H1 (cell line): Measurements from ENCODE around the gene PEX6. TPM values are rescaled to one million over a fixed set of nuclear protein-coding genes. Genes with fewer than 3 reads are reported as not detected.

Experiments
- CTCF ChIA-PET: fragments of 300-600 bp; sonication (Branson Sonifier 250); formaldehyde crosslinking; loops from one replicate; lab custom pipeline; 2021; ENCODE audit not compliant: partially characterized antibody; lab: Charles Lee
- POLR2A ChIA-PET: fragments of 300-600 bp; sonication (Branson Sonifier 250); formaldehyde crosslinking; loops from one replicate; lab custom pipeline; 2021; ENCODE audit warnings: inconsistent platforms; ENCODE audit not compliant: partially characterized antibody; lab: Charles Lee
- DNase-seq, 2 experiments: peaks; one replicate each; pipeline versions ENCODE4 v3.0.0 to v3.0.0-alpha.2; 2010 to 2022; ENCODE audit warnings: low spot score in 2 of 2, low read depth in 1 of 2, mixed read lengths in 1 of 2
- FAIRE-seq: peaks from 2 replicates; lab custom pipeline; 2011; peaks lifted over from hg19 to GRCh38; lab: Jason Lieb, UNC
- H2AFZ ChIP-seq: 2 replicates; pipeline ENCODE4 v1.8.1; 2012; ENCODE audit warnings: low read length, inconsistent platforms
- H2AK5ac ChIP-seq: 2 replicates; pipeline ENCODE4 v1.6.1; 2013; ENCODE audit warnings: low read depth, low read length
- H2BK120ac ChIP-seq: replicated peaks from 2 replicates; pipeline ENCODE3; 2013; ENCODE audit warnings: low read depth, low read length, inconsistent platforms
- H2BK12ac ChIP-seq: 2 replicates; pipeline ENCODE4 v1.6.1; 2013; ENCODE audit warnings: low read depth, low read length
- H2BK15ac ChIP-seq: 2 replicates; pipeline ENCODE4 v1.6.1; 2013; ENCODE audit warnings: low read length
- H2BK20ac ChIP-seq: 2 replicates; pipeline ENCODE4 v1.6.1; 2013; ENCODE audit warnings: low read length
- H2BK5ac ChIP-seq: 2 replicates; pipeline ENCODE4 v1.6.1; 2013; ENCODE audit warnings: low read depth, low read length
- H3K14ac ChIP-seq: 2 replicates; pipeline ENCODE4 v1.6.1; 2013; ENCODE audit warnings: inconsistent platforms; ENCODE audit not compliant: insufficient read length
- H3K18ac ChIP-seq: 2 replicates; pipeline ENCODE4 v1.6.1; 2013; ENCODE audit warnings: low read length; ENCODE audit errors: extremely low read depth
- H3K23ac ChIP-seq: 2 replicates; pipeline ENCODE4 v1.6.1; 2013; ENCODE audit warnings: inconsistent platforms; ENCODE audit not compliant: insufficient read length
- H3K23me2 ChIP-seq: 2 replicates; pipeline ENCODE4 v1.6.1; 2013; ENCODE audit warnings: low read depth, low read length
- H3K27ac ChIP-seq: 2 replicates; pipeline ENCODE4 v1.6.1; 2011; ENCODE audit warnings: low read depth, low read length, inconsistent platforms
- H3K27me3 ChIP-seq, 4 experiments: replicated peaks in 1 of 4; 1 replicate in 1 of 4; 2 replicates in 3 of 4; pipeline versions ENCODE4 v1.6.1 to v1.8.1; 2011 to 2013; ENCODE audit warnings: low read length in 3 of 4, mild to moderate bottlenecking in 3 of 4, inconsistent platforms in 2 of 4, mixed read lengths in 2 of 4, moderate library complexity in 1 of 4; ENCODE audit not compliant: control insufficient read depth in 3 of 4, insufficient read depth in 3 of 4; ENCODE audit errors: extremely low read depth in 1 of 4
- H3K36me3 ChIP-seq, 4 experiments: 2 replicates each; pipeline versions ENCODE4 v1.6.1 to v1.8.1; 2011 to 2013; ENCODE audit warnings: mild to moderate bottlenecking in 4 of 4, low read length in 3 of 4, moderate library complexity in 2 of 4, control low read depth in 1 of 4, inconsistent platforms in 1 of 4; ENCODE audit not compliant: insufficient read depth in 4 of 4, control insufficient read depth in 2 of 4
- H3K4ac ChIP-seq: replicated peaks from 2 replicates; pipeline ENCODE3; 2013; ENCODE audit warnings: low read length, low read depth, mixed read lengths, inconsistent platforms; ENCODE audit not compliant: insufficient read length
- H3K4me1 ChIP-seq, 4 experiments: replicated peaks in 1 of 4; 1 replicate in 1 of 4; 2 replicates in 3 of 4; pipeline versions ENCODE4 v1.6.1 to v1.8.1; 2011 to 2013; ENCODE audit warnings: low read length in 3 of 4, inconsistent platforms in 2 of 4, mixed read lengths in 1 of 4; ENCODE audit not compliant: insufficient read depth in 4 of 4, control insufficient read depth in 3 of 4
- H3K4me2 ChIP-seq, 2 experiments: 2 replicates each; pipeline versions ENCODE4 v1.6.1 to v1.8.1; 2011 to 2013; ENCODE audit warnings: low read depth in 2 of 2, low read length in 2 of 2, control low read depth in 1 of 2, inconsistent platforms in 1 of 2, mild to moderate bottlenecking in 1 of 2; ENCODE audit not compliant: insufficient read depth in 1 of 2
- H3K4me3 ChIP-seq, 4 experiments: fragments of 200-600, 300-600 bp in 1 of 4; sonication (generic), shearing (Covaris generic), sonication (Bioruptor Twin) in 1 of 4; 2 replicates each; pipeline versions ENCODE4 v1.5.1 to v1.8.1; 2011 to 2016; ENCODE audit warnings: low read length in 4 of 4, low read depth in 3 of 4, control low read depth in 2 of 4, inconsistent platforms in 2 of 4, mild to moderate bottlenecking in 2 of 4, mixed read lengths in 1 of 4, moderate library complexity in 1 of 4; ENCODE audit not compliant: insufficient read depth in 2 of 4; ENCODE audit errors: extremely low read depth in 1 of 4
- H3K56ac ChIP-seq: replicated peaks from 2 replicates; pipeline ENCODE3; 2013; ENCODE audit warnings: low read depth, mild to moderate bottlenecking, mixed read lengths, low read length, inconsistent platforms; ENCODE audit not compliant: insufficient read length
- H3K79me1 ChIP-seq: 2 replicates; pipeline ENCODE4 v1.6.1; 2013; ENCODE audit warnings: low read depth, low read length, control low read depth
- H3K79me2 ChIP-seq, 2 experiments: 2 replicates each; pipeline versions ENCODE4 v1.6.1 to v1.8.1; 2012 to 2013; ENCODE audit warnings: low read length in 2 of 2, mild to moderate bottlenecking in 2 of 2, inconsistent platforms in 1 of 2; ENCODE audit not compliant: insufficient read depth in 2 of 2, control insufficient read depth in 1 of 2
- H3K9ac ChIP-seq, 4 experiments: replicated peaks in 1 of 4; 1 replicate in 1 of 4; 2 replicates in 3 of 4; pipeline versions ENCODE4 v1.6.1 to v1.8.1; 2011 to 2013; ENCODE audit warnings: low read depth in 3 of 4, low read length in 3 of 4, control low read depth in 2 of 4, mild to moderate bottlenecking in 2 of 4, moderate library complexity in 2 of 4, inconsistent platforms in 1 of 4; ENCODE audit errors: extremely low read depth in 1 of 4
- H3K9me3 ChIP-seq, 2 experiments: 2 replicates each; pipeline versions ENCODE4 v1.6.1 to v1.8.1; 2012 to 2013; ENCODE audit warnings: mild to moderate bottlenecking in 2 of 2, moderate library complexity in 2 of 2, control low read depth in 1 of 2, inconsistent platforms in 1 of 2, low read depth in 1 of 2, low read length in 1 of 2, mixed read lengths in 1 of 2; ENCODE audit not compliant: insufficient read depth in 2 of 2
- H4K20me1 ChIP-seq, 2 experiments: replicated peaks in 1 of 2; 2 replicates each; pipeline versions ENCODE3 to v1.8.1; 2011 to 2013; ENCODE audit warnings: inconsistent platforms in 2 of 2, low read length in 2 of 2, mild to moderate bottlenecking in 1 of 2; ENCODE audit not compliant: insufficient read depth in 2 of 2, control insufficient read depth in 1 of 2
- H4K5ac ChIP-seq: 2 replicates; pipeline ENCODE4 v1.6.1; 2013; ENCODE audit warnings: low read length, low read depth, mixed read lengths, inconsistent platforms; ENCODE audit not compliant: insufficient read length
- H4K8ac ChIP-seq: 2 replicates; pipeline ENCODE4 v1.8.0; 2013; ENCODE audit warnings: mild to moderate bottlenecking, moderate library complexity, low read length, inconsistent platforms; ENCODE audit not compliant: insufficient read depth; ENCODE audit errors: extremely low read depth
- H4K91ac ChIP-seq: replicated peaks from 2 replicates; pipeline ENCODE3; 2013; ENCODE audit warnings: low read length, mixed read lengths, inconsistent platforms; ENCODE audit not compliant: insufficient read length
- CHD1 ChIP-seq: IDR thresholded peaks from 2 replicates; pipeline ENCODE4 v1.6.1; 2012; ENCODE audit warnings: low read depth, low read length, improper control_type of control experiment
- CHD2 ChIP-seq: IDR thresholded peaks from 2 replicates; pipeline ENCODE4 v1.6.1; 2012; ENCODE audit warnings: low read length, improper control_type of control experiment
- MAX ChIP-seq: IDR thresholded peaks from 2 replicates; pipeline ENCODE4 v1.6.1; 2012; ENCODE audit warnings: inconsistent platforms
- NANOG ChIP-seq: IDR thresholded peaks from 2 replicates; pipeline ENCODE4 v1.6.1; 2011; ENCODE audit warnings: low read length, low read depth, mild to moderate bottlenecking, inconsistent platforms; ENCODE audit not compliant: insufficient read depth, poor library complexity, severe bottlenecking
- PHF8 ChIP-seq: fragments of 200-600 bp; sonication (generic); conservative IDR thresholded peaks from 2 replicates; pipeline ENCODE4 v1.7.1; 2012; ENCODE audit warnings: low read depth, mild to moderate bottlenecking, inconsistent platforms, low read length, moderate library complexity
- POLR2AphosphoS5 ChIP-seq: IDR thresholded peaks from 2 replicates; pipeline ENCODE4 v1.6.1; 2011; ENCODE audit warnings: low read depth, low read length
- RFX5 ChIP-seq: IDR thresholded peaks from 2 replicates; pipeline ENCODE4 v1.6.1; 2011; ENCODE audit warnings: low read depth, low read length, improper control_type of control experiment, borderline replicate concordance
- RXRA ChIP-seq: IDR thresholded peaks from 2 replicates; pipeline ENCODE4 v1.6.1; 2011; ENCODE audit warnings: low read depth, mild to moderate bottlenecking, low read length, moderate library complexity; ENCODE audit not compliant: insufficient read depth
- SP4 ChIP-seq: IDR thresholded peaks from 2 replicates; pipeline ENCODE4 v1.6.1; 2012; ENCODE audit warnings: low read length, inconsistent platforms
- SRF ChIP-seq: IDR thresholded peaks from 2 replicates; pipeline ENCODE4 v1.6.1; 2011; ENCODE audit warnings: mild to moderate bottlenecking, low read depth, low read length, moderate library complexity
- WGBS, 2 experiments: shearing (Covaris generic) in 1 of 2; methylation state at CpG; one replicate each; pipeline versions ENCODE4 v1.1.6 to v1.1.7; 2013 to 2015; ENCODE audit warnings: low lambda C conversion rate in 2 of 2, mixed read lengths in 2 of 2, inconsistent platforms in 1 of 2, low coverage in 1 of 2, missing lambda C conversion rate in 1 of 2; ENCODE audit not compliant: insufficient replicate concordance in 2 of 2, insufficient coverage in 1 of 2, insufficient read length in 1 of 2; ENCODE audit errors: extremely low coverage in 1 of 2, missing lambda C conversion rate in 1 of 2; 5-methylcytosine and 5-hydroxymethylcytosine counted together
- polyA plus RNA-seq, 7 experiments: library from polyadenylated mRNA; depleted of rRNA in 3 of 7; stranded (reverse) in 5 of 7; unstranded in 2 of 7; fragments of >200 nt in 5 of 7; fragments of 200-250 nt in 2 of 7; gene quantifications; 1 replicate in 5 of 7; 2 replicates in 1 of 7; 4 replicates in 1 of 7; pipeline versions ENCODE4 v1.2.1 to v1.2.3, GENCODE V29; 2011 to 2013; ENCODE audit warnings: missing spikeins in 2 of 7, mixed read lengths in 2 of 7
- total RNA-seq: library from RNA; stranded (reverse); fragmentation: NEBNext Ultra II Directional; extraction: Animal tissue kit (Norgen Biotek cat#: 25700); gene quantifications from 2 replicates; pipeline ENCODE4 v1.2.1, GENCODE V29; 2021

The PEX6 gene
- total and polyA plus RNA-seq, 2 of the 8 experiments (the other 6 are each of a cell fraction or from before 2014, with no cell fraction given) = 6.4 to 12.5 TPM

- TF ChIP-seq NANOG (no peak), RXRA (no peak), SRF (no peak), CHD2 (no peak), MAX (no peak), CHD1 (no peak), SP4 (no peak), PHF8 (no peak), POLR2AphosphoS5 (no peak), RFX5 (no peak)
- TF ChIP-seq, all 59 proteins: peak for 0
- peaks cover 0 to 5% of the 10 kb centered on the region in 2 experiments for H4K20me1 ChIP-seq
- no peak overlapping the region for H3K23ac ChIP-seq
- H4K8ac ChIP-seq = no peak overlapping the region
- no peaks in the 10 kb centered on the region for H3K27me3 ChIP-seq
- no peak overlapping the region for H3K4ac ChIP-seq
- no peaks in the 10 kb centered on the region for H3K9me3 ChIP-seq
- no peak overlapping the region for H3K4me3 ChIP-seq
- H3K27ac ChIP-seq = no peak overlapping the region
- no peak for DNase-seq
- H2BK12ac ChIP-seq = no peak overlapping the region
- H2AK5ac ChIP-seq = no peak overlapping the region
- WGBS, 2 experiments = 96% methylated on average over 7 of the region's 7 CpGs; no CpG with 5 or more reads in 1 of the 2 experiments
- H2BK15ac ChIP-seq = no peak overlapping the region
- no peak for FAIRE-seq
- H3K4me1 ChIP-seq = peaks cover 0 to 7% (median 4%) of the 10 kb centered on the region in 4 experiments; a peak in 4 of 7 replicates
- H3K79me2 ChIP-seq = peaks cover 0 to 46% of the 10 kb centered on the region in 2 experiments; a peak in 3 of 4 replicates
- peaks cover 3% of the 10 kb centered on the region for H3K23me2 ChIP-seq
- H2AFZ ChIP-seq = no peak overlapping the region
- H3K9ac ChIP-seq = no peak overlapping the region
- H2BK120ac ChIP-seq = no peak overlapping the region
- no peak overlapping the region for H3K14ac ChIP-seq
- peaks cover 13% of the 10 kb centered on the region; the same call in 1 of the 2 replicates for H3K79me1 ChIP-seq
- no peak overlapping the region for H3K4me2 ChIP-seq
- no peak overlapping the region for H4K91ac ChIP-seq
- H3K36me3 ChIP-seq = peaks cover 3 to 49% (median 23%) of the 10 kb centered on the region in 4 experiments; a peak in 7 of 8 replicates
- H2BK5ac ChIP-seq = no peak overlapping the region
- no peak overlapping the region for H2BK20ac ChIP-seq
- no peak overlapping the region for H3K18ac ChIP-seq
- ChIA-PET CTCF (interaction anchor here (0.6 to 1.3 kb wide), 3 partner anchors 10 to 45 kb away, joined by 3 to 4 read pairs (median 3); a partner anchor contains a TSS), POLR2A (interaction anchor here (0.9 to 1.6 kb wide), 3 partner anchors 8 to 25 kb away, joined by 3 to 4 read pairs (median 4); partner anchors contain the start of gene GNMT)
- no peak overlapping the region for H4K5ac ChIP-seq
- H3K56ac ChIP-seq = no peak overlapping the region
Measured at GRCh38 chr6:42935322-42935721, 43.7 kb downstream of the PEX6 start.
